GM18873 (cell line): ENCODE measurements around the gene TXNDC12.
A peak's percentile ranks its signal among the peaks of the same experiment; 100 is the strongest.
"Not testable (repeated sequence)": the region's sequence is repeated elsewhere in the genome, so short reads cannot be mapped to it uniquely, and the experiment has no call there.

Experiments
- ATAC-seq: cut with Tn5 transposase; IDR thresholded peaks from one replicate; pipeline ENCODE4 v1.9.1; 2021; ENCODE audit warnings: mild to moderate bottlenecking, moderate library complexity, moderate number of reproducible peaks; ENCODE audit not compliant: unreplicated experiment, low FRiP score

TXNDC12 gene

GRCh38 chr1:52055066-52055865 lies at the start of gene TXNDC12:
TXNDC12 (minus strand) TSS chr1:52055191; CDS start chr1:52055096, 95 bp downstream.
- peak; percentile 41 for ATAC-seq

DNA sequence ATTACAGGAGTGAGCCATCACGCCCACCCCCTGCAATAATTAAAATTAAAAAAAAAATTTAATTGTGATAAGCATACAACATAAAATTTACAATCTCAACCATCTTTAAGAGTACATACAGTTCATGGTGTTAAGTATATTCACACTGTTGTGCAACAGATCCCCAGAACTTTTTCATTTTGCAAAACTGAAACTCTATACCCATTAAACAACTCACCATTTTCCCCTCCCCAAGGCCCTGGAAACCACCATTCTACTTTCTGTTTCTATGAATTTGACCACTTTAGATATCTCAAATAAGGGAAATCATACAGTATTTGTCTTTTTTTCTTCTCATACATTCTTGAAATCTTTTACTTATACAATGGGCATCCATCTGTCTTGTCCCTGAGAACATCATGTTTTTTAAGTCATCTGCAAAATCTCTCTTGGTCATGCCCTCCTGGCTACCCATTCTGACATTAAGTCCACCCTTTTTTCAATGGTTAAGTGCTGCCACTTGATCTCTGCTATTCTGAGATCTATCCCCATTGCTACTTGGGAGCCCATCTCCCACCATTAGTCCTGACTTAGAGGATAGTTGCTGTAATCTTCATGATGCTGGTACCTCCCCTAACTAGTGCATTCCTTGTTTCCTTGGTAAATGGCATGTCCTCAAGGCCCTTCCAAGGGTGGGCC lies 47.5 kb upstream of the TXNDC12 start:
- no peak for ATAC-seq

DNA sequence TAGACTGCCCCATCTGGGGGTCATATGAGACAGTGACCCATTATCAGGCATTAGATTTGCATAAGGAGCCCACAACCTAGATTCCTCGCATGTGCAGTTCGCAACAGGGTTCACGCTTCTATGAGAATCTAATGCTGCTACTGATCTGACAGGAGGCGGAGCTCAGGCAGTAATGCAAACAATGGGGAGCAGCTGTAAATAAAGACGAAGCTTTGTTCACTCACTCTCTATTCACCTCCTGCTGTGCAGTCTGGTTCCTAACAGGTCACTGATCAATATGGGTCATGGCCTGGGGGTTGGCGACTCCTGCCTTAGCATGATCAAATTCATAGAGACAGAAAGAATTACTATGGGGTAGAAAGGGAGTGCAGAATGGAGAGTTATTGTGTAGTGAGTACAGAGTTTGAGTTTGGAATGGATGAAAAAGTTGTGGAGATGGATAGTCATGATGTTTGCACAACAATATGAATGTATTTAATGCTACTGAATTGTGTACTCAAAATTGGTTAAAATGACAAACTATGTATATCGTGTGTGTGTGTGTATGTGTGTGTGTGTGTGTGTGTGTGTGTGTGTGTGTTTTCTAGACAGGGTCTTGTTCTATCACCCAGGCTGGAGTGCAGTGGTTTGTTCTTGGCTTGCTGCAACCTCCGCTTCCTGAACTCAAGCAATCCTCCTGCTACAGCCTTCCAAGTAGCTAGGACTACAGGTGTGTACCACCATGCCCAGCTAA lies 43.3 kb upstream of the TXNDC12 start:
- ATAC-seq = no peak

DNA sequence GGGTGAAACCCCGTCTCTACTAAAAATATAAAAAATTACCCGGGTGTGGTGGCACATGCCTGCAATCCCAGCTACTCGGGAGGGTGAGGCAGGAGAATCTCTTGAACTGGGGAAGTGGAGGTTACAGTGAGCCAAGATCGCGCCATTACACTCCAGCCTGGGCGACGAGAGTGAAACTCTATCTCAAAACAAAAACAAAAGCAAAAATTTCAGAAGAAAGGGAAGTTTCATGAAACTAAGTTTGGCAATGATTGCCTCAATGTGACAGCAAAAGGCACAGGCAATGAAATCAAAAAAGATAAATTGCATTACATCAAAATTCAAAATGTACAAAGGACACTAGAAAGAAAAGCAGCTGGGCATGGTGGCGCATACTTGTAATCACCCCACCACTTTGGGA lies 41.2 kb upstream of the TXNDC12 start:
- no peak for ATAC-seq

- ATAC-seq = not testable (repeated sequence)
These were observed 39.3 kb upstream of the TXNDC12 start for GRCh38 chr1:52094300-52094699.

GRCh38 chr1:52087892-52088291 lies 32.9 kb upstream of the TXNDC12 start:
- ATAC-seq = not testable (repeated sequence)

- no peak for ATAC-seq
These were observed 25.0 kb upstream of the TXNDC12 start for GRCh38 chr1:52080014-52080415.

GRCh38 chr1:52077277-52077676 lies 22.3 kb upstream of the TXNDC12 start:
- ATAC-seq = not testable (repeated sequence)

DNA sequence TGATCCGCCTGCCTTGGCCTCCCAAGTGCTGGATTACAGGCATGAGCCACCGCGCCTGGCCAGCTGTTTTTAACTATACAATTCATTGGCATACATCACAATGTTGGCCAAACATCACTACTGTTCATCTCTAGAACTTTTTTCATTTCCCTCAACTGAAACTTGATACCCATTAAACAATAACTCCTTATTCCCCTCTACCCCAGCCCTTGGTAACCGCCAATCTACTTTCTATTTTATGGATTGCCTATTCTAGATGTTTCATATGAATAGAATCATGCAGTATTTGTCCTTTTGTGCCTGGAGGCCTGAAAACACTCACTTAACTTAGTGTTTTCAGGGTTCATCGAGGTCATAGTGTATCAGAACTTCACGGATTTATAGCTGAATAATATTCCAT lies 17.3 kb upstream of the TXNDC12 start:
- no peak for ATAC-seq

GRCh38 chr1:52070704-52071103 lies 15.7 kb upstream of the TXNDC12 start:
- no peak for ATAC-seq

GRCh38 chr1:52063192-52063591 lies 8.2 kb upstream of the TXNDC12 start:
- ATAC-seq = no peak

DNA sequence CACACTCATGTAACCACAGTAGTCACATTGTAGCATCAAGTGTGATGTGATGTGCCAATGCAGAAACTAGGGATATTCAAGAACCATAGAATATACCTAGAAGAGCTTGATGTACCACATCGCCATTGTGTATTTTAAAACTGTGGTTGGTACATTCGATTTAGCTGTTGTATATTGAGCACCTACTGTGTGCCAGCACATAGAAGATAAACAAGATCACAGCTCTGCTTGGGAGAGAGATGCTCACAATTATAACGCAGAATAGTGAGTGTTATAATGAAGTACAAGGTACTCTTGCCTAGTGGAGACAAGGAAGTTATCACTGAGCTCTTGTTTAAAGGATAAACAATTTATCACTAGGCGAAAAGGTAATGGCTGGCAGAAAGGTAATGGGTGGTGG lies 5.8 kb upstream of the TXNDC12 start:
- no peak for ATAC-seq

- ATAC-seq = no peak
These were observed 4.9 kb upstream of the TXNDC12 start for GRCh38 chr1:52059888-52060287.

DNA sequence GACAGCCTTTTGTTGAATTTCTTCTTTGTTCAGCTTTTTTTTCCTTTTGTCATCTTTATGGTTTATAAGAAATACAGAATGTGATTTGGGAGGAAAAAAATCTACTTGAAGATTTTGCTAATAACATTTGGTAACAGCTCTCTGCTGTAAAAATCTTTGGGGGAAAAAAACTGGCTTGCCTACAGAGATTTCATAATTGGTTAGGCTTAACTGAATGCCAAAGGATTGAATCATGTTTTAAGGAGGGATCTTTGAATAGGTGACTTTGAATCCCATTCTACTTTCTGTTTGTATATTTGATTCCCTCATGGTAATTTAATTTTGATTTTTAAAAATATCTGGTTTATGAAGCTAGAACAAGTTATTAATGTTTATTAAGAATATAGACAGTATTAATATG lies 4.3 kb upstream of the TXNDC12 start:
- ATAC-seq = no peak

DNA sequence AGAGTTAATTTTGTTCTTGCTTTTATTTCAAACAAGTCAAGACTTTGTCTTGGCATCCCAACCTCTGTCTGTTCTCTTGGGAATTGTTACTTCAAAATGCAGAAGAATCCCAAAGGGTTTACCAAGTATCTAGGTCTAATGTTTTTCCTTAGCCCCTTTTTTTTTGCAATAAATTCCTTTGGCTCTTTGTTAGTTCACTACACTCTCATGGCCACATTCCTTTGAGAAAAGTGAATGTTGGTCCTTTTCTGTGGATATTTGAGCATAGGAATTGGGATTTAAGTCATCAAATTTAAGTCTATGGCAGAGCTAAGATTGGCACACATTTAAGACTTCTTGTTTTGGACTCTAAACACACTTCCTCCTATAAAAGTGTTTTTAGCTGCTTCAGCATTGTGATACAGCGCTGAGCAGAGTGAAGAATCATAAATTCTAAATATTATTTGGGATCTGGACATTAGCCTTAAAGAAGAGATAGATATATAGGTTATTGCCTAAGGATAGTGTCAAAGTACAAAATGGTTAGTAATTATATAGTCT lies 3.0 kb upstream of the TXNDC12 start:
- ATAC-seq = no peak

GRCh38 chr1:52057255-52057654 lies 2.3 kb upstream of the TXNDC12 start:
- no peak for ATAC-seq

GRCh38 chr1:52056937-52057231 lies 1.9 kb upstream of the TXNDC12 start:
- peak; percentile 29 for ATAC-seq

GRCh38 chr1:52056163-52056936 lies 1.4 kb upstream of the TXNDC12 start, which contains the start of gene BTF3L4:
BTF3L4 (plus strand) TSS chr1:52056295; CDS start chr1:52059848, 3,553 bp downstream.
- ATAC-seq = peak; percentile 79

- no peak for ATAC-seq
These were observed 823 bp upstream of the TXNDC12 start for GRCh38 chr1:52055866-52056162.

GRCh38 chr1:52054496-52055065 lies 410 bp downstream of the TXNDC12 start:
- ATAC-seq = no peak
